Umbilical cord (tissue), 1 donor: Measurements from ENCODE around the gene BRME1. TPM values are rescaled to one million over a fixed set of nuclear protein-coding genes. Genes with fewer than 3 reads are reported as not detected.

ENCODE experiments used
- total RNA-seq: library from RNA; depleted of rRNA; stranded (reverse); fragments of >200 nt; gene quantifications from one replicate; pipeline ENCODE4 v1.2.3, GENCODE V29; 2014; ENCODE audit warnings: low replicate concordance; ENCODE audit not compliant: insufficient read depth

Gene BRME1
- total RNA-seq, 1 donor from 2014 or later: 1.4 TPM

Other genes with a start within 250 kb of the BRME1 start
- 38.0 TPM for gene MRI1, start 141.6 kb downstream of the BRME1 start, total RNA-seq
- gene C19orf53, start 131.7 kb downstream of the BRME1 start, total RNA-seq: 17.3 TPM
- gene ZSWIM4, start 110.7 kb downstream of the BRME1 start, total RNA-seq: 2.9 TPM
- gene NANOS3, start 29.0 kb downstream of the BRME1 start, total RNA-seq: not detected
- 0.96 TPM for gene CC2D1A, start 84 bp upstream of the BRME1 start, total RNA-seq
- 13.2 TPM for gene PODNL1, start 32.3 kb upstream of the BRME1 start, total RNA-seq
- 10.1 TPM for gene DCAF15, start 46.4 kb upstream of the BRME1 start, total RNA-seq
- gene RFX1, start 100.2 kb upstream of the BRME1 start, total RNA-seq: 1.9 TPM
- gene RLN3, start 122.0 kb upstream of the BRME1 start, total RNA-seq: not detected
- gene IL27RA, start 125.6 kb upstream of the BRME1 start, total RNA-seq: 0.96 TPM
- not detected for gene PALM3, start 156.0 kb upstream of the BRME1 start, total RNA-seq
- gene MISP3, start 166.7 kb upstream of the BRME1 start, total RNA-seq: 0.96 TPM
- not detected for gene C19orf67, start 179.7 kb upstream of the BRME1 start, total RNA-seq
- gene SAMD1, start 184.6 kb upstream of the BRME1 start, total RNA-seq: 21.9 TPM
- 17.6 TPM for gene PRKACA, start 211.6 kb upstream of the BRME1 start, total RNA-seq
- gene ASF1B, start 230.5 kb upstream of the BRME1 start, total RNA-seq: 0.48 TPM